Germinal center (tissue), 1 donor: Measurements from ENCODE around the gene PNPLA1.

Source experiments
- DNase-seq: peaks from one replicate; pipeline ENCODE4 v3.0.0; 2012; ENCODE audit warnings: mixed read lengths, low spot score

PNPLA1 gene

DNA sequence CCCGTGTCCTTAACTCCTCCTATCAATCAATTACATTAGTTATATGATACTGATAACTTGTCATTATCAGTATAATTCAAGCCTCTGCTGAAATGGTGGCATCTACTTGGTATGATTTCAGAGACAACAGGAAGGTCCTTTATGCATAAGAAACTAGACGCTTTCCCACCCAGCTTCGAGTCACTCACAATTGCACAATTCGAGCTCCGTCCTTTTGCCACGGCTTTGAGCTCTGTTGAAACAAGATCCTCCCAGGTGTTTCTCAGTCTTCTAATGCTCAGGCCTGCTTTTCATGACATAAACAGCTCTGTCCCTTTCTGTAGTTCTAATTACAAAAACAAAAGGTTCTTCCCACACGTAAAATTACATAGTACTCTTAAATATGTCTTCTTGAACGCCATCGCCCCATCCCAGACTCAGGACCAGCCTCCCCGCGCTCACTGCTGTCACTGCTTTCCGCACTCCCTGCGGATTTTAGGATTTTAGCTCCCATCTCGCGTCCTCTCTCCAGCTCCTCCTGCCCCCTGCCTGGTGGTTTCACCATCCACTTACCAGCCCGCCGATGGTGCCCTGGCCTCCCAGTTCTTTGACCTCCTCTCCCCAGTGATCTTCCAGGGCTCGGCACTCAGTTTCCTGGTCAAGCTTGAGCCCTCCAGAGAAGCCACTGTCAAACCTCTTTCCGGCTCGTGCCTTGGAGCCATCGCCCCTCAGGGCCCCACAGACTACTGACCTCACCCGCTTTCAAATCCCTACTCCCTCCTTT lies 23.2 kb upstream of the PNPLA1 start:
- DNase-seq = no peak

DNA sequence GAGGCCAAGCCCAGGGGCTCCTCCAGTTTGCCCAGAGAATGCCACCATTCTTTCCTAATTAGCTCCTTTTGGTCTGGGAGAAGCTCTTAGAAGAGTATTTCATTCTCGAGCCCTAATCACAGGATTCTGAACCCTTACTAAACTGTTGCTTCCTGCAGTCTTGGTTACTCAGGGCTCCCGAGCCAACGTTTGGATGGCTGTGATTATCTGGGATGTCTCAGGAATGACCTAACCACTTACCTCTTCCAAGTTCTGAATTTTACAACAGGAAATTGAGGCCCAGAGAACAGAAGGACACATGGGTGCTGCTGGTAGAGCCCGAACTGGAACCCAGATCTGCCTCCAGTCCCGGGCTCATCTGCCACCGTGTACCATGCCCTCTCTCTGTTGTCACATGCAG lies 22.2 kb upstream of the PNPLA1 start:
- DNase-seq = no peak

DNA sequence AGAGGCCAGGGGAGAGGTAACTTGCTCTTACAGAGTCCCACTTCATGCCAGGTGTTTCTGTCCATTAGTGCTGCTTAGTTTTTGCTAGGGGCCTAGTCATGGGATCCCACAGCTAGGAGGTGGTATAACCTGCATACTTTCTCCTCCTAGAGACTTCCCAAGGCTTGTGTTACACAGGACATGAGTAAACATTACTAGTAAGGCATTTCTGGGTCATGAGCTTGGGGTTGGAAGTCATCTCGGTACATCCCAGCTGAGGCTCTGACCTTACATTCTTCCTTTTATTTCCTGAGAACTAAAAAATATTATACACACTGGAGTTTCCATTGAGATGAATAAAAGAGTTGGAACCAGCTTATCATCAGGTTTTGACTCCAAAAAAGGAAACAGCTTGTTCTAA lies 20.9 kb upstream of the PNPLA1 start:
- DNase-seq = no peak

DNA sequence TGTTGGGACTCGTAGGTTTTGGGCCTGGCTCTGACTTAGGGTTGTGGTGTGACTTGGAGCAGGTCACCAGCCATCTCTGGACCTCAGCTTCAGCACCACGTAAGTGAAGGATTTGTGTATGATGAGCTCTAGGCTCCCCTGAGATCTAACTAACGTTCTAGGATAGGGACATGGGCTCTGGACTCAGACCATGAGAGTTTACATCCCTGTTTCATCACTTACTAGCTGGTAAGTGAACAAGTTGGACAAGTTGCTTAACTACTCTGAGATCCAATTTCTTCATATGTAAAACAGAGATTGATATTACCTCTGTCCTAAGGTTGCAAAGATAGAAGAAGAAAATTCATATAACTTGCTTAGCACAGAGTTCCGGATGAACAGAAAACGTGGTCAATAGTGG lies 20.3 kb upstream of the PNPLA1 start:
- no peak for DNase-seq

DNA sequence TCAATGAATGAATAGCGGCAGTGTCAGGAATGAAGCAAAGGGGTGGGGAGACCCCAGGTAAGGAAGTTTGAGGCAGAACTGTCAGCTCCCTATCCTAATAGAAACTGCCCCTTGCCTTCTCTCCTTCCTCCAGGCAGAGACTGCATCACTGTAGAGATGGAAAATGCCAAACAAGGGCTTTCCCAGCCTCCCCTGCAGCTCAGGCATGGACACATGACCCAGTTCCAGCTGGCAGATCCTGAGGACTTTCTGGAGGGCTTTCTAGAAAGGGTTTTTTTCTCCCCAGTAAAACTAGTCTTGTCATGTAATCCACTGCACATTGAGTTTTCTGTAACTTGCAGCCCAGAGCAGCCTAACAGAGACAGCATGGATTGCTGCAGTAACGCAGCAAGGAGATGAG lies 17.9 kb upstream of the PNPLA1 start:
- no peak for DNase-seq

- DNase-seq = no peak
These were observed 6.4 kb upstream of the PNPLA1 start for GRCh38 chr6:36263390-36264000.

DNA sequence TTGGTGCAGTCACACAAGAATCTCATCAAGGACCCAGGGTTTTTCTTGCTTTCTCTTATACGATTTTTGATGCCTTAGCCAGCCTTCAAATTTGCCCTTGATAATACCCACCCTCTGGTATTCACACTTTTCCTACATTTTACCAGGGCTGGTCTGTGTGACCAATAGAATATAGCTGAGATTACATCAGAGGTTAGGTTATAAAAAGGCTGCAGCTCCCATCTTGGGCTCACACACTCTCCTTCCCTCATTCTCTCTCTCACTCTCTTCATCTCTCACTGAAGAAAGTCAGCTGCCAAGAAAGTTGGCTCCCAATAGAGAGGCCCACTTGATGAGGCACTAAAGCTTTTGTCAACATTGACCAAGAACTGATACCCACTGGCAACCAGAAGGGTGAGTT lies 4.1 kb upstream of the PNPLA1 start:
- DNase-seq = no peak

DNA sequence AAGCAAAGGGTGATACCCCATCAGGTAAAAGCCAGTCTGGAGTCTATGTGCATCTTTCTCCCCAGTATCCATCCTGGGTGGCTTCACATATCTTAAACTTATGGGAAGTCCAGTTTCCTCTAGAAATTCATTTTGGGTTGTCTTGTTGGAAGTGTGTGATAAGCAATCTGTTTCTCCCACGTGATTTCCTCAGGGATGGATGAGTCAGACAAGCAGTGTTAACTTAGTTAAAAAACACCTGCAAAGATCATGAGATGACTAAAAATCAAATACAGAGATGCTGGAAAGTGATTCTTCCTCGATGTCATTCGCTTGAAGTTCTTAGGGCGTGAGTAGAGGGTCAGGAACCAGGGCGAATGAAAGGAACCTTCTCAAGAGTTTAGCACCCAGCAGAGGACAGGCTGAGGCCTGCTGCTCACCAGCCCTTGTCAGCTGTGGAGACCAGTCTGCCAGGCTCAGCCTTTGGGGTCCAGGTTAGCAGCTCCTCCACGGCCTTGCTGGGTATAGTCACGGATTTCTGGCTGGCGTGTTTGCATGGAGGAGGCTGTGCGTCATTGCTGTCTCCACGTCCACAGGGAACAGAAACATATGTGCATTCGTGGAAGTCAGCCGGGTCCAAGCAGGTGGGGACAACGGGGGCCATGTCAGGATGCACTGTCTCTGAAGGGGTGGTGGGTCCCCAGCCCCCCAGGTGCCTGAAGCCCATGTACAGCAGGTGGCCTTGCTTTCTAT lies 2.8 kb upstream of the PNPLA1 start:
- no peak for DNase-seq

GRCh38 chr6:36267731-36268477 lies 2.0 kb upstream of the PNPLA1 start:
- DNase-seq = no peak

DNA sequence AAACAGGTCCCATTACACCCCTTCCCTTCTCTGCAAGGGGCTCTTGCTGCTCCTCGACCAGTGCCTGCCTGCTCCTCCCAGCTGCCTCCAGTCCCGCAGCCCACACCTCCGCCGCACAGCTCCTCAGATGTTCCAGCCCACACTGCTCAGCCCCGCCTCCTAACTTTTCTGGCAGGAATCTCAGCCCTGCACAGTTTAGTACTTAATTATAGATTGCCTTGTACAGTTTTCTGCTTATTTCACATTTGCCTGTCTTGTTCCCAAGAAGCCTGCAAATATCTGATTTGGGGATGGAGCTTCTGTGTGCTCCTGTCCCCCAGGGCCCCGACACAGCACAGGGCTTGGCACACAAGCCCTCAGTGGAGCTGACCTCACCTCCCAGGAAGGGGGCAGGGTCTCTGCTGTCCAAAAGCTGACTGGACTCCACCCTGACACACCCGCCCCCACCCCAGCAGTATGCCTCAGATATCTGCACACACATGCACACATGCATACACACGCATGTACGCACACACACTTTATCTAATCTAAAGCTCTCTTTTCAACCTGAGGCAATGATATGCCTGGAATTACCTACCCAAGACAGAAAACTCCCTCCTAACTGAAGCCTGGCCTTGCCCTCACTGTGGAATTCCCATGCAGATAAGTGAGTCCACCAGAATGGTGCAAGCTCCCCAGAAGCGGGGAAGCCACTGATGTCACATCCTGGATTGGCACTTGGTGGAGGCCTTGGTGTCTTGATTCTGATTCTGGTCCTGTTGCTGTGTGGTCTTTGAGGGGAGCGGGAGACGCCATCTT lies 1.2 kb upstream of the PNPLA1 start:
- DNase-seq = no peak

- DNase-seq = no peak
These were observed 2.4 kb downstream of the PNPLA1 start for GRCh38 chr6:36272234-36272633.

- DNase-seq = no peak
These were observed 3.2 kb downstream of the PNPLA1 start for GRCh38 chr6:36273067-36273466.

GRCh38 chr6:36273802-36274514 lies 4.1 kb downstream of the PNPLA1 start:
- no peak for DNase-seq

DNA sequence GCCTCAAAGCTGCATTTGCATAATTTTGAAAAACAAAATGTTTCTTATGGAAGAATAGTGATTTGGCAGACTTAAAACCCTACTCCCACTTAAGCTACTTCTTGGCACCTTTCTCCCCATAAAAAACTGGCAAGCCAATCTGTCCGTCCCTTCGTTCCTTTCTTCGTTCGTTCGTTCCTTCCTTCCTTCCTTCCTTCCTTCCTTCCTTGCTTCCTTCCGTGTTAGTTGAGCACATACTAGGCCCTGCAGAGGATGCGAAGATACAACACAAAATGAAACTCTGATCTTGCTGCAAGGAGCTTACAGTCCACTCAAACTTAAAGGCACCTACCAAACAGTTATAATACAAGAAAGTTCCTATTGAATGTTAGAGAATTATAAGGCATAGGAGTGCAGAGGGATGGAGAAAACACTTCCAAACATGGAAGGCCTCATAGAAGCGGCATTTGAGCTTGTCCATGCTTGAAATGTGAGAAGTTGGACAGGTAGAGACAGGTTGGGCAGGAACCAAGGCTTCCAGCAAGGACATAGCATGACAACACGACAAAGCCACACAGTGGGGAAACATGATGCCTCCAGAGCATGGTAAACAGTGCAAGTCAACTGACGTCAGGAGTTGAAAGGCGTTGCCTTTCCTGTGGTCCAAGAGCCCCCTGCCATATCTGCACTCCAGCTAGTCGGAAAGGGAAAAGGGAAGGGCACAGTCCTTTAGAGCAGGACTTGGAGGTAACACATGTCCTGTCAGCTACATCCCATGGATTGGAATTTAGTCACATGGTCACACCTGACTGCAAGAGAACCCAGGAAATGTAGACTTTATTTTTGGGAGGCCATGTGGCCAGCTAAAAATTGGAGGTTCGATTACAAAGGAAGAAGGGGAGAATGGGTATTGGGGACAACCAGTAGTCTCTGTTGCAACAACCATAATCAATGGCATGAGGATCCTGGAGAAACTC lies 7.0 kb downstream of the PNPLA1 start:
- no peak for DNase-seq

GRCh38 chr6:36277946-36278470 lies 8.1 kb downstream of the PNPLA1 start:
- DNase-seq = no peak

- DNase-seq = no peak
These were observed 10.6 kb downstream of the PNPLA1 start for GRCh38 chr6:36280467-36280866.

- no peak for DNase-seq
These were observed 11.1 kb downstream of the PNPLA1 start for GRCh38 chr6:36280983-36281382.

DNA sequence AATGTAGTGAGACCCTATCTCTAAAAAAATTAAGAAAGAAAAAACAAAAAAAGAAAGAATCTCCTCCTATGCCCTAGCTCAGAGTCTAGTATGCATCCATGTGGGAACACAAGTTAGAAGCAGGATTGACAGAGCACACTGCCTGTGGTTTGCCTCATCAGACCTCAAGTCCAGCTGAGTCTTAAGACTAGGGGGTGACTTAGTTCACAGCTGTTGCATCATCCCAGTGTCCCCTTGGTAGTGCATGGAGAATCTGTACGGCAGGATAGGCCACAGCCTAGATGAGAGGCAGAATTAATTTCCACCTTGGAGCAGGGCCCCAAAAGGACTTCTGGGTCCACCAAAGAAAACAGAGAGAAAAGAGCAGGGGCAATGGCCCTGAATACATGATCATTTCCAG lies 13.7 kb downstream of the PNPLA1 start:
- no peak for DNase-seq

- no peak for DNase-seq
These were observed 14.5 kb downstream of the PNPLA1 start for GRCh38 chr6:36284359-36284758.
